CD4-positive, alpha-beta T cell (primary cell): ENCODE data around the gene TMEM150A. TPM values are rescaled to one million over a fixed set of nuclear protein-coding genes. Genes with fewer than 3 reads are reported as not detected.
A peak's percentile ranks its signal among the peaks of the same experiment; 100 is the strongest.

ENCODE experiments used
- ATAC-seq: fragments of 200-7000 bp; cut with Tn5 transposase; one replicate; pipeline ENCODE4 v1.10.0; 2022; ENCODE audit warnings: mild to moderate bottlenecking; ENCODE audit not compliant: poor library complexity
- CTCF ChIA-PET: fragments of 350-600 bp; sonication (Branson Sonifier 250); formaldehyde crosslinking; loops from one replicate; lab custom pipeline; 2021; ENCODE audit warnings: antibody characterized with exemption, inconsistent platforms; lab: Charles Lee
- POLR2A ChIA-PET: fragments of 350-600 bp; sonication (Branson Sonifier 250); formaldehyde crosslinking; loops from one replicate; lab custom pipeline; 2021; ENCODE audit warnings: antibody characterized with exemption, inconsistent platforms; lab: Charles Lee
- DNase-seq, 14 experiments: peaks; one replicate each; pipeline ENCODE4 v3.0.0-alpha.2; 2013 to 2020; ENCODE audit warnings: mixed read lengths in 2 of 14
- H3K27ac ChIP-seq, 2 donors: one replicate each; pipeline versions ENCODE4 v1.5.1 to v1.7.0; 2013; ENCODE audit warnings: low read length in 2 of 2, low read depth in 1 of 2, mild to moderate bottlenecking in 1 of 2
- H3K27me3 ChIP-seq, 2 experiments: 1 replicate in 1 of 2; 2 replicates in 1 of 2; pipeline versions ENCODE4 v1.6.1 to v1.7.0; 2013; ENCODE audit warnings: low read length in 2 of 2, control low read depth in 1 of 2, mild to moderate bottlenecking in 1 of 2, moderate library complexity in 1 of 2; ENCODE audit not compliant: insufficient read depth in 2 of 2, control insufficient read depth in 1 of 2
- H3K36me3 ChIP-seq: one replicate; pipeline ENCODE4 v1.6.1; 2013; ENCODE audit warnings: low read length, control low read depth; ENCODE audit not compliant: insufficient read depth
- H3K4me1 ChIP-seq: one replicate; pipeline ENCODE4 v1.6.1; 2013; ENCODE audit warnings: low read length, control low read depth; ENCODE audit not compliant: insufficient read depth
- H3K4me3 ChIP-seq: one replicate; pipeline ENCODE4 v1.5.1; 2013; ENCODE audit warnings: mild to moderate bottlenecking, low read length, moderate library complexity
- H3K9me3 ChIP-seq, 2 experiments: 1 replicate in 1 of 2; 2 replicates in 1 of 2; pipeline versions ENCODE4 v1.6.1 to v1.7.0; 2013; ENCODE audit warnings: low read length in 2 of 2, mild to moderate bottlenecking in 2 of 2, control low read depth in 1 of 2, moderate library complexity in 1 of 2; ENCODE audit not compliant: control insufficient read depth in 1 of 2, insufficient read depth in 1 of 2
- H3K27ac Mint-ChIP-seq: one replicate; pipeline ENCODE4 v1.8.0; 2020; ENCODE audit warnings: mixed read lengths
- H3K27me3 Mint-ChIP-seq: one replicate; pipeline ENCODE4 v1.8.0; 2021; ENCODE audit warnings: mixed read lengths
- H3K36me3 Mint-ChIP-seq: one replicate; pipeline ENCODE4 v1.8.0; 2021; ENCODE audit warnings: low read depth, mixed read lengths
- H3K4me1 Mint-ChIP-seq: one replicate; pipeline ENCODE4 v1.8.0; 2021; ENCODE audit warnings: low read depth, mixed read lengths
- H3K4me3 Mint-ChIP-seq: one replicate; pipeline ENCODE4 v1.8.0; 2020; ENCODE audit warnings: mild to moderate bottlenecking, mixed read lengths
- H3K9me3 Mint-ChIP-seq: one replicate; pipeline ENCODE4 v1.8.0; 2020; ENCODE audit warnings: mixed read lengths
- CTCF ChIP-seq: fragments of 200-600 bp; IDR thresholded peaks from one replicate; pipeline ENCODE4 v1.8.0; 2022; ENCODE audit warnings: antibody characterized with exemption, mild to moderate bottlenecking
- intact Hi-C, 2 experiments: fragments of 100-400 bp; cut with DNase I in 1 of 2; cut with micrococcal nuclease in 1 of 2; formaldehyde crosslinking; loops; one replicate each; pipeline versions ENCODE4 v1.15.1 to v1.9.0; 2023 to 2025; cut with DNase I, micrococcal nuclease
- total RNA-seq, 174 experiments: library from RNA in 2 of 174; stranded (reverse) in 2 of 174; gene quantifications; one replicate each; pipeline ENCODE4 v1.2.3 and lab custom pipeline; 2021 to 2026

The TMEM150A gene
- total RNA-seq, 2 experiments from 2014 or later: 6.6 to 7.0 TPM

GRCh38 chr2:85596026-85596333, 6.5 kb downstream of the TMEM150A start:
- Histone ChIP-seq H3K4me3 (peak overlapping the region; percentile 94), H3K9me3 (no peaks in the 10 kb centered on the region), H3K36me3 (peaks cover 28% of the 10 kb centered on the region), H3K27ac (peak overlapping the region; percentile 78 to 86), H3K27me3 (no peaks in the 10 kb centered on the region), H3K4me1 (peaks cover 38% of the 10 kb centered on the region)
- TF ChIP-seq CTCF: no peak
- intact Hi-C loops: loop anchor here in 1 of 2 experiments (10.0 kb wide), 1 partner anchor 509 kb away; the partner anchor contains the start of genes POLR1A and PTCD3
- H3K27ac Mint-ChIP-seq: peak overlapping the region; percentile 98
- DNase-seq (no peak), ATAC-seq (peak; percentile 1)
- H3K36me3 Mint-ChIP-seq: peaks cover 25% of the 10 kb centered on the region
- H3K4me1 Mint-ChIP-seq: peaks cover 35% of the 10 kb centered on the region
- CTCF ChIA-PET: interaction anchor here (1.0 to 1.8 kb wide), 3 partner anchors 41 to 57 kb away, joined by 3 to 10 read pairs (median 3); partner anchors contain the start of gene MAT2A
- H3K27me3 Mint-ChIP-seq: no peaks in the 10 kb centered on the region
- H3K9me3 Mint-ChIP-seq: no peaks in the 10 kb centered on the region
- peak overlapping the region; percentile 94 for H3K4me3 Mint-ChIP-seq
- POLR2A ChIA-PET: interaction anchor here (0.5 to 4.2 kb wide), 22 partner anchors 9 to 845 kb away, joined by 3 to 60 read pairs (median 6); partner anchors contain the start of genes C2orf68, GGCX, KDM3A and MAT2A

GRCh38 chr2:85595301-85596025, 7.0 kb downstream of the TMEM150A start, which contains the start of gene RNF181:
RNF181 (plus strand) TSS chr2:85595745; CDS start chr2:85595764, 19 bp downstream.
- H3K36me3 ChIP-seq: peaks cover 28% of the 10 kb centered on the region
- peak; percentile 75 to 97 (median 85) for DNase-seq
- H3K27me3 Mint-ChIP-seq: no peaks in the 10 kb centered on the region
- H3K27ac ChIP-seq: peak within 1 kb of the TSS; percentile 78 to 86
- no peaks in the 10 kb centered on the region for H3K9me3 ChIP-seq
- ChIA-PET CTCF (interaction anchor here (0.7 to 1.8 kb wide), 4 partner anchors 16 to 57 kb away, joined by 3 to 10 read pairs (median 4); partner anchors contain the start of genes C2orf68 and MAT2A), POLR2A (interaction anchor here (0.6 to 4.2 kb wide), 26 partner anchors 10 to 845 kb away, joined by 3 to 60 read pairs (median 5); partner anchors contain the start of genes C2orf68, GGCX, KDM3A and MAT2A)
- H3K27me3 ChIP-seq: no peaks in the 10 kb centered on the region
- H3K27ac Mint-ChIP-seq: peak within 1 kb of the TSS; percentile 98
- peak within 1 kb of the TSS; percentile 94 for H3K4me3 Mint-ChIP-seq
- peaks cover 25% of the 10 kb centered on the region for H3K36me3 Mint-ChIP-seq
- intact Hi-C loops: loop anchor here (2.0 to 10.0 kb wide), 3 partner anchors 21 to 509 kb away; partner anchors contain the start of genes GGCX (in 1 of the 2), POLR1A (in 1 of the 2), PTCD3 (in 1 of the 2) and USP39 (in 1 of the 2)
- TF ChIP-seq CTCF: no peak
- peak; percentile 99 for ATAC-seq
- H3K4me1 ChIP-seq: peaks cover 41% of the 10 kb centered on the region
- peaks cover 35% of the 10 kb centered on the region for H3K4me1 Mint-ChIP-seq
- no peaks in the 10 kb centered on the region for H3K9me3 Mint-ChIP-seq
- H3K4me3 ChIP-seq: peak within 1 kb of the TSS; percentile 94

- TF ChIP-seq CTCF: no peak
- peak overlapping the region; percentile 78 to 86 for H3K27ac ChIP-seq
- H3K4me3 ChIP-seq: peak overlapping the region; percentile 94
- DNase-seq (no peak), ATAC-seq (no peak)
- Mint-ChIP-seq H3K27me3 (no peaks in the 10 kb centered on the region), H3K4me3 (peak overlapping the region; percentile 94), H3K9me3 (no peaks in the 10 kb centered on the region), H3K36me3 (peaks cover 25% of the 10 kb centered on the region), H3K27ac (peak overlapping the region; percentile 98), H3K4me1 (peaks cover 40% of the 10 kb centered on the region)
- H3K9me3 ChIP-seq: no peaks in the 10 kb centered on the region
- peaks cover 28% of the 10 kb centered on the region for H3K36me3 ChIP-seq
- POLR2A ChIA-PET: interaction anchor here (0.6 to 4.2 kb wide), 21 partner anchors 9 to 846 kb away, joined by 3 to 60 read pairs (median 8); partner anchors contain the start of genes C2orf68, GGCX, KDM3A and MAT2A
- intact Hi-C loops: loop anchor here (2.0 to 10.0 kb wide), 3 partner anchors 22 to 510 kb away; partner anchors contain the start of genes GGCX (in 1 of the 2), POLR1A (in 1 of the 2), PTCD3 (in 1 of the 2) and USP39 (in 1 of the 2)
- CTCF ChIA-PET: interaction anchor here (0.7 to 1.8 kb wide), 3 partner anchors 17 to 43 kb away, joined by 4 to 10 read pairs (median 4); partner anchors contain the start of gene C2orf68
- peaks cover 41% of the 10 kb centered on the region for H3K4me1 ChIP-seq
- no peaks in the 10 kb centered on the region for H3K27me3 ChIP-seq
These were observed 7.7 kb downstream of the TMEM150A start for GRCh38 chr2:85594715-85595300.
